H1 (cell line): Measurements from ENCODE around the gene ZNF184. TPM values are rescaled to one million over a fixed set of nuclear protein-coding genes. Genes with fewer than 3 reads are reported as not detected.

ENCODE experiments used
- CTCF ChIA-PET: fragments of 300-600 bp; sonication (Branson Sonifier 250); formaldehyde crosslinking; loops from one replicate; lab custom pipeline; 2021; ENCODE audit not compliant: partially characterized antibody; lab: Charles Lee
- POLR2A ChIA-PET: fragments of 300-600 bp; sonication (Branson Sonifier 250); formaldehyde crosslinking; loops from one replicate; lab custom pipeline; 2021; ENCODE audit warnings: inconsistent platforms; ENCODE audit not compliant: partially characterized antibody; lab: Charles Lee
- DNase-seq, 2 experiments: peaks; one replicate each; pipeline versions ENCODE4 v3.0.0 to v3.0.0-alpha.2; 2010 to 2022; ENCODE audit warnings: low spot score in 2 of 2, low read depth in 1 of 2, mixed read lengths in 1 of 2
- FAIRE-seq: peaks from 2 replicates; lab custom pipeline; 2011; peaks lifted over from hg19 to GRCh38; lab: Jason Lieb, UNC
- H2AFZ ChIP-seq: 2 replicates; pipeline ENCODE4 v1.8.1; 2012; ENCODE audit warnings: low read length, inconsistent platforms
- H2AK5ac ChIP-seq: 2 replicates; pipeline ENCODE4 v1.6.1; 2013; ENCODE audit warnings: low read depth, low read length
- H2BK120ac ChIP-seq: replicated peaks from 2 replicates; pipeline ENCODE3; 2013; ENCODE audit warnings: low read depth, low read length, inconsistent platforms
- H2BK12ac ChIP-seq: 2 replicates; pipeline ENCODE4 v1.6.1; 2013; ENCODE audit warnings: low read depth, low read length
- H2BK15ac ChIP-seq: 2 replicates; pipeline ENCODE4 v1.6.1; 2013; ENCODE audit warnings: low read length
- H2BK20ac ChIP-seq: 2 replicates; pipeline ENCODE4 v1.6.1; 2013; ENCODE audit warnings: low read length
- H2BK5ac ChIP-seq: 2 replicates; pipeline ENCODE4 v1.6.1; 2013; ENCODE audit warnings: low read depth, low read length
- H3K14ac ChIP-seq: 2 replicates; pipeline ENCODE4 v1.6.1; 2013; ENCODE audit warnings: inconsistent platforms; ENCODE audit not compliant: insufficient read length
- H3K18ac ChIP-seq: 2 replicates; pipeline ENCODE4 v1.6.1; 2013; ENCODE audit warnings: low read length; ENCODE audit errors: extremely low read depth
- H3K23ac ChIP-seq: 2 replicates; pipeline ENCODE4 v1.6.1; 2013; ENCODE audit warnings: inconsistent platforms; ENCODE audit not compliant: insufficient read length
- H3K23me2 ChIP-seq: 2 replicates; pipeline ENCODE4 v1.6.1; 2013; ENCODE audit warnings: low read depth, low read length
- H3K27ac ChIP-seq: 2 replicates; pipeline ENCODE4 v1.6.1; 2011; ENCODE audit warnings: low read depth, low read length, inconsistent platforms
- H3K27me3 ChIP-seq, 4 experiments: replicated peaks in 1 of 4; 1 replicate in 1 of 4; 2 replicates in 3 of 4; pipeline versions ENCODE4 v1.6.1 to v1.8.1; 2011 to 2013; ENCODE audit warnings: low read length in 3 of 4, mild to moderate bottlenecking in 3 of 4, inconsistent platforms in 2 of 4, mixed read lengths in 2 of 4, moderate library complexity in 1 of 4; ENCODE audit not compliant: control insufficient read depth in 3 of 4, insufficient read depth in 3 of 4; ENCODE audit errors: extremely low read depth in 1 of 4
- H3K36me3 ChIP-seq, 4 experiments: 2 replicates each; pipeline versions ENCODE4 v1.6.1 to v1.8.1; 2011 to 2013; ENCODE audit warnings: mild to moderate bottlenecking in 4 of 4, low read length in 3 of 4, moderate library complexity in 2 of 4, control low read depth in 1 of 4, inconsistent platforms in 1 of 4; ENCODE audit not compliant: insufficient read depth in 4 of 4, control insufficient read depth in 2 of 4
- H3K4ac ChIP-seq: replicated peaks from 2 replicates; pipeline ENCODE3; 2013; ENCODE audit warnings: low read length, low read depth, mixed read lengths, inconsistent platforms; ENCODE audit not compliant: insufficient read length
- H3K4me1 ChIP-seq, 4 experiments: replicated peaks in 1 of 4; 1 replicate in 1 of 4; 2 replicates in 3 of 4; pipeline versions ENCODE4 v1.6.1 to v1.8.1; 2011 to 2013; ENCODE audit warnings: low read length in 3 of 4, inconsistent platforms in 2 of 4, mixed read lengths in 1 of 4; ENCODE audit not compliant: insufficient read depth in 4 of 4, control insufficient read depth in 3 of 4
- H3K4me2 ChIP-seq, 2 experiments: 2 replicates each; pipeline versions ENCODE4 v1.6.1 to v1.8.1; 2011 to 2013; ENCODE audit warnings: low read depth in 2 of 2, low read length in 2 of 2, control low read depth in 1 of 2, inconsistent platforms in 1 of 2, mild to moderate bottlenecking in 1 of 2; ENCODE audit not compliant: insufficient read depth in 1 of 2
- H3K4me3 ChIP-seq, 4 experiments: fragments of 200-600, 300-600 bp in 1 of 4; sonication (generic), shearing (Covaris generic), sonication (Bioruptor Twin) in 1 of 4; 2 replicates each; pipeline versions ENCODE4 v1.5.1 to v1.8.1; 2011 to 2016; ENCODE audit warnings: low read length in 4 of 4, low read depth in 3 of 4, control low read depth in 2 of 4, inconsistent platforms in 2 of 4, mild to moderate bottlenecking in 2 of 4, mixed read lengths in 1 of 4, moderate library complexity in 1 of 4; ENCODE audit not compliant: insufficient read depth in 2 of 4; ENCODE audit errors: extremely low read depth in 1 of 4
- H3K56ac ChIP-seq: replicated peaks from 2 replicates; pipeline ENCODE3; 2013; ENCODE audit warnings: low read depth, mild to moderate bottlenecking, mixed read lengths, low read length, inconsistent platforms; ENCODE audit not compliant: insufficient read length
- H3K79me1 ChIP-seq: 2 replicates; pipeline ENCODE4 v1.6.1; 2013; ENCODE audit warnings: low read depth, low read length, control low read depth
- H3K79me2 ChIP-seq, 2 experiments: 2 replicates each; pipeline versions ENCODE4 v1.6.1 to v1.8.1; 2012 to 2013; ENCODE audit warnings: low read length in 2 of 2, mild to moderate bottlenecking in 2 of 2, inconsistent platforms in 1 of 2; ENCODE audit not compliant: insufficient read depth in 2 of 2, control insufficient read depth in 1 of 2
- H3K9ac ChIP-seq, 4 experiments: replicated peaks in 1 of 4; 1 replicate in 1 of 4; 2 replicates in 3 of 4; pipeline versions ENCODE4 v1.6.1 to v1.8.1; 2011 to 2013; ENCODE audit warnings: low read depth in 3 of 4, low read length in 3 of 4, control low read depth in 2 of 4, mild to moderate bottlenecking in 2 of 4, moderate library complexity in 2 of 4, inconsistent platforms in 1 of 4; ENCODE audit errors: extremely low read depth in 1 of 4
- H3K9me3 ChIP-seq, 2 experiments: 2 replicates each; pipeline versions ENCODE4 v1.6.1 to v1.8.1; 2012 to 2013; ENCODE audit warnings: mild to moderate bottlenecking in 2 of 2, moderate library complexity in 2 of 2, control low read depth in 1 of 2, inconsistent platforms in 1 of 2, low read depth in 1 of 2, low read length in 1 of 2, mixed read lengths in 1 of 2; ENCODE audit not compliant: insufficient read depth in 2 of 2
- H4K20me1 ChIP-seq, 2 experiments: replicated peaks in 1 of 2; 2 replicates each; pipeline versions ENCODE3 to v1.8.1; 2011 to 2013; ENCODE audit warnings: inconsistent platforms in 2 of 2, low read length in 2 of 2, mild to moderate bottlenecking in 1 of 2; ENCODE audit not compliant: insufficient read depth in 2 of 2, control insufficient read depth in 1 of 2
- H4K5ac ChIP-seq: 2 replicates; pipeline ENCODE4 v1.6.1; 2013; ENCODE audit warnings: low read length, low read depth, mixed read lengths, inconsistent platforms; ENCODE audit not compliant: insufficient read length
- H4K8ac ChIP-seq: 2 replicates; pipeline ENCODE4 v1.8.0; 2013; ENCODE audit warnings: mild to moderate bottlenecking, moderate library complexity, low read length, inconsistent platforms; ENCODE audit not compliant: insufficient read depth; ENCODE audit errors: extremely low read depth
- H4K91ac ChIP-seq: replicated peaks from 2 replicates; pipeline ENCODE3; 2013; ENCODE audit warnings: low read length, mixed read lengths, inconsistent platforms; ENCODE audit not compliant: insufficient read length
- E2F6 ChIP-seq: IDR thresholded peaks from 2 replicates; pipeline ENCODE4 v1.6.1; 2012; ENCODE audit warnings: inconsistent platforms
- RNF2 ChIP-seq: fragments of 200-900, 300-1000 bp; sonication (generic); IDR thresholded peaks from 2 replicates; pipeline ENCODE4 v1.7.1; 2016; ENCODE audit warnings: borderline replicate concordance, low read depth, mild to moderate bottlenecking, antibody characterized with exemption, low read length; ENCODE audit not compliant: poor library complexity, severe bottlenecking; ENCODE audit errors: missing control alignments
- RXRA ChIP-seq: IDR thresholded peaks from 2 replicates; pipeline ENCODE4 v1.6.1; 2011; ENCODE audit warnings: low read depth, mild to moderate bottlenecking, low read length, moderate library complexity; ENCODE audit not compliant: insufficient read depth
- WGBS, 2 experiments: shearing (Covaris generic) in 1 of 2; methylation state at CpG; one replicate each; pipeline versions ENCODE4 v1.1.6 to v1.1.7; 2013 to 2015; ENCODE audit warnings: low lambda C conversion rate in 2 of 2, mixed read lengths in 2 of 2, inconsistent platforms in 1 of 2, low coverage in 1 of 2, missing lambda C conversion rate in 1 of 2; ENCODE audit not compliant: insufficient replicate concordance in 2 of 2, insufficient coverage in 1 of 2, insufficient read length in 1 of 2; ENCODE audit errors: extremely low coverage in 1 of 2, missing lambda C conversion rate in 1 of 2; 5-methylcytosine and 5-hydroxymethylcytosine counted together
- polyA plus RNA-seq, 7 experiments: library from polyadenylated mRNA; depleted of rRNA in 3 of 7; stranded (reverse) in 5 of 7; unstranded in 2 of 7; fragments of >200 nt in 5 of 7; fragments of 200-250 nt in 2 of 7; gene quantifications; 1 replicate in 5 of 7; 2 replicates in 1 of 7; 4 replicates in 1 of 7; pipeline versions ENCODE4 v1.2.1 to v1.2.3, GENCODE V29; 2011 to 2013; ENCODE audit warnings: missing spikeins in 2 of 7, mixed read lengths in 2 of 7
- total RNA-seq: library from RNA; stranded (reverse); fragmentation: NEBNext Ultra II Directional; extraction: Animal tissue kit (Norgen Biotek cat#: 25700); gene quantifications from 2 replicates; pipeline ENCODE4 v1.2.1, GENCODE V29; 2021

ZNF184 gene
- total and polyA plus RNA-seq, 2 of the 8 experiments (the other 6 are each of a cell fraction or from before 2014, with no cell fraction given) = 1.9 to 12.3 TPM

DNA sequence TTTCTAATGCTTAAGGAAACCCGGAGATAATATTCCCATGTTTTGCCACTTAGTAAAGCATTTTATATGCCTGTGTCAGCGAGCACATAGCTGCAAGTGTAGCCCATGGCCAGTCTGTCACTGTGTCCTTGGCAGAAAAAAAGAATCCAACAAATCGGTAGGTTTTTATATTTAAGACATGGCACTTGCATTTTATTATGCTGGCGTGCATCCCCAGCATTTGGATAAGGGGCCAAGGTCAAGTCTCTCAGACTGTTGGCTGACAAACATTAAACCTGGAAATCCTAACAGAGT is 1.2 kb upstream of the ZNF184 start:
- H3K79me1 ChIP-seq = no peaks in the 10 kb centered on the region
- ChIA-PET CTCF (no interaction called here), POLR2A (interaction anchor here (1.0 to 1.3 kb wide), 3 partner anchors 8 to 135 kb away, joined by 3 to 4 read pairs (median 3); no protein-coding TSS in a partner anchor)
- no peak overlapping the region for H3K18ac ChIP-seq
- no peak overlapping the region for H3K9ac ChIP-seq
- 78% methylated on average over 4 of the region's 4 CpGs; no CpG with 5 or more reads in 1 of the 2 experiments for WGBS, 2 experiments
- no peak overlapping the region for H2BK5ac ChIP-seq
- TF ChIP-seq RNF2 (no peak), RXRA (no peak), E2F6 (no peak)
- H3K4me3 ChIP-seq = peak overlapping the region; percentile 78 to 96 (median 82); a peak in 5 of 8 replicates
- no peak overlapping the region for H3K56ac ChIP-seq
- H3K14ac ChIP-seq = no peak overlapping the region
- H2BK12ac ChIP-seq = no peak overlapping the region
- H4K91ac ChIP-seq = no peak overlapping the region
- no peak overlapping the region for H4K8ac ChIP-seq
- peak overlapping the region in 1 of 2 experiments; percentile 42; a peak in 2 of 4 replicates for H3K4me2 ChIP-seq
- no peak overlapping the region for H2BK120ac ChIP-seq
- peaks cover 5% of the 10 kb centered on the region; the same call in 1 of the 2 replicates for H3K23me2 ChIP-seq
- H3K36me3 ChIP-seq = peaks cover 0 to 3% (median under 1%) of the 10 kb centered on the region in 4 experiments; a peak in 1 of 8 replicates
- DNase-seq (no peak), FAIRE-seq (no peak)
- H3K9me3 ChIP-seq = no peaks in the 10 kb centered on the region
- H3K27ac ChIP-seq = no peak overlapping the region
- H2BK20ac ChIP-seq = no peak overlapping the region
- no peak overlapping the region for H2AK5ac ChIP-seq
- H4K5ac ChIP-seq = no peak overlapping the region
- H4K20me1 ChIP-seq = no peaks in the 10 kb centered on the region
- no peak overlapping the region for H3K23ac ChIP-seq
- peaks cover 0 to 2% (median 0%) of the 10 kb centered on the region in 4 experiments; a peak in 2 of 7 replicates for H3K4me1 ChIP-seq
- peaks cover 0 to 8% of the 10 kb centered on the region in 2 experiments; a peak in 2 of 4 replicates for H3K79me2 ChIP-seq
- H3K4ac ChIP-seq = no peak overlapping the region
- peaks cover 0 to 2% (median under 1%) of the 10 kb centered on the region in 4 experiments; a peak in 3 of 7 replicates for H3K27me3 ChIP-seq
- no peak overlapping the region for H2BK15ac ChIP-seq
- H2AFZ ChIP-seq = no peak overlapping the region
